Measurements from ENCODE around the gene SPRED2.

SPRED2 gene

GRCh38 chr2:65438137-65438899, 5.9 kb upstream of the SPRED2 start:
- DNase-seq, result no peak

DNA sequence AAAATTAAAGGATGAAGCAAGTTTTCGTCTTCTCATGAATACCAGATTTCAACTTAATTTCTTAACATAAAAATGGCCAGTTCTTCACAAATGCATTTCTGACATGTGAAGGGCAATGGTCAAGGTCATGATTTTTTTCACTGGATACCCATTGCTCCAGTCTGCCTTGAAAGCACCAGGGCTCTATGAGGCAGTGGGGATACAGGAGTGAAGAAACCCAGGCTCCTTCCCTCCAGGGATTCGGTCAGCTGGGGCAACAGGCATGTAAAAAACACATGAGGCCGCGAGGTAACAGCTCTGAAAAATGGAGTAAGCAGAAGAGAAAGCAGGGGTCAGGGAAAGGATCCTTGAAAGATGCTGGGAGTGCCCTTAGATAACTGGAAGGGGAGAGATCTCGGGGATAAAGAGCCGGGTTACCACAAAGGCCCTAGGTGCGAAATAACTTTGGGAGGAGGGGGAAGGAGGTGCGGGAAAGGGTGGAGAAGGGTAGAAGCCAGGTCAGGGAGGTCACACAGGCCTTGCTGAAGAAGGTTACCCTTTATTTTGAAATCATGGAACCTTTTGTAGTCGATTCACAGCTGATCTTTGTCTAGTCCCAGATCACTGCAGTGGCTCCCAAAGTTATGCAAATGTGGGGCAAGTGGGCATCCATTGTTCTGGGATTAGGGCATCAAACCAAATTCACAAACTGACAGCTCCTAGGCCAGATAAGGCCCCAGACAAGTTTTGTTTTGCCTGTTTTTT, 5.2 kb upstream of the SPRED2 start:
- DNase-seq, result no peak

DNA sequence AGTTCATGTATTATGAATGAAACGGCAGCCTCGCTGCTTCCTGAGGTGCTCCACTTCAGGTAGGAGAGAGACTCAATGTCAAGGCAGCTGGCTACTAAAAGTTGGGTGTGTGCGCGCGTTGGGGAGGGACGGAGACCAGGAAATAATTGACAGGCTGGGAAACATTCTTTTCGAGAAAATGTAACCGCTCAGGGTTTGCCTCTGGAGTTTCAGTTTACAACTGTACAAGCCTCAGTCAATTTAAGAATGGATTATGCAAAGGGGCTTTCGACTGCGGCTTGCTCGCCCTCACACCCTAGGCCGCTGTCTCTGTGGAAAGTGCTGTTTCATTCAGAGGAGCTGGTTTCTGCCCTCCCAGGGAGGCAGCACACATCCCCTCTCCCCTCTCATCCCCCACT, 4.4 kb upstream of the SPRED2 start:
- no peak for DNase-seq

GRCh38 chr2:65436169-65436823, 3.9 kb upstream of the SPRED2 start:
- peak; percentile 79 for DNase-seq

DNA sequence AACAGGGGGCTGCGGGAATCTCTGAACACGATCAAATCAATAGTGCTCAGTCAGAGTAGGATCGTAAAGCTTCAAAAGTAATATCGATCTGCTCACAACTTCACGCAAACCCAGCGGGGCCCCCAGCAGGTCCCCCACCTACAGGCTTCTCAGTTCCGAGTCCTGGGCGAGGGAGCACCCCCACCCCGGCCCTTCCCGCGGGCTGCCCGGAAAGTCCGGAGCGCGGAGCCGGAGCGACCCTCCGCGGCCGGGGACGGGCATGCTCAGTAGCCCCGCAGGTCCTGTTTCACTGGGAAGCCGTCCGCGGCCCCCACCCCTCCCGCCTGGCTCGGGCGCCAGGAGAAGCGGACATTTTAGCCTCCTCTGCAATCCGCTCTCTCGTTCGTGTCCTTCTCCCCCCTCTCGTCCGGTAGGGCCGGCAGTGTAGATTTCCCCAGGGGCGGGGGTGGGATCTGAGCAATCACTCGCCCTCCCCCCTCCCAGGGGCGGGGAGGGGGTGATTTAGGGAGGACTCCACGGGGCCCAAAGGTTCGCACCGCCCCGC, 3.3 kb upstream of the SPRED2 start:
- peak; percentile 90 for DNase-seq

GRCh38 chr2:65434592-65435241, 2.3 kb upstream of the SPRED2 start:
- no peak for DNase-seq

DNA sequence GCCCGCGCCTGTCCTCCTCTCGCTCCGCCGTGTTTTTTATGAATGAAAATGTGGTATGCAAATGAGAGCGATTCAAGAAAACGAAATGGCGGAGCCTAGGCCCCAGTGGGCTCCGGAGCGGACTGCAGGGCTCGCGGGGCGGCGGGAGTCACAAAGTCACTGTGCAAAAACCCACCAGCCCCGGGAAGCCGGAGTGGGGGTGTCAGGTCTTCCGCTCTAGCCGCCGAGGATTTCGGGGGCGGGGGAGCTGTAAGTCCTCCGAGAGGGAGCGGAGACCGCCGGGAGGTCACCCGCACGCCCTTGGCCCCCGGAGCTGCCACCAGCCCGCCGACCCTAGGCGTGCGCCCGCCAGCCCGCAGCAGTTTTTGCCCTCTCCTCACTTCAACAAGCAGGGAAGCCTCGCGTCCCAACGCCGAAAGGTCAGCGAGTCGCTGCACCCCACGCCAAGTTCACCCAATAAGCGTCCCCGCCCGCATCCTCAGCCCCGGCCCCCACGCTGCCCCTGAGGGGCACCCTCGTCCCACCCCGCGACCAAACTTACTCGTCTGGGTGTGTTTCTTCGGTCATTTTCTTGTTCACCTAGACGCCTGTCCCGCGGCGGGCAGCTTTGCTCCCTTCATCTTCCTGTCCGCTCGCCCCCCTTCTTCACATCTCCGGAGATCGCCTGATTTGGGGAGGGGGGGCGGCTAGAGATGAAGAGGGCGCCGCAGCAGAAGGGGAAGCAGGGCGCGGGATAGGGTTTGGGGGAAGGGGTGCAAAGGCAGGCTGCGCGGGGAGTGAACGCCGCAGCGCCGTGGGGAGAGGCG, 775 bp downstream of the SPRED2 start:
- DNase-seq, result peak; percentile 43

- DNase-seq, result peak; percentile 55
Observed at GRCh38 chr2:65430603-65431420, 1.6 kb downstream of the SPRED2 start.

- peak; percentile 19 for DNase-seq
Observed at GRCh38 chr2:65429786-65430602, 2.4 kb downstream of the SPRED2 start.

DNA sequence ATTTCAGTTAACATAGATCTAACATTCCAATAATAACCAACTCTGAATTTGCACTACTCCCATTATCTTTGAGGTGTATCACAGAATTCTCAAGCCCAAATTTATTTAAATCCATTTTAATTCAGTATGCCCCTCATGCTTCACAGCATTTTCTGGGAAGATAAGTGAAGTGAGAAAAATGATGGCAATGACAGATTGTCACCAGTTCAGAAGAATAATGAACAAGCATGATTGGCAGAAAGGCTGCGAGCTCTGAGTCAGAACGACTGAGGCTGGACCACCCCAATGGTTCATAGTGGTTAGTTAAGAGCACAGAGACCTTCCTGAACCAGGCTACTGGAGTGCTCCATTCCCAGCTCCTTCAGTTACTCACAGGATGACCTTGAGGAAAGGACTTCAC, 4.9 kb downstream of the SPRED2 start:
- DNase-seq, result no peak

DNA sequence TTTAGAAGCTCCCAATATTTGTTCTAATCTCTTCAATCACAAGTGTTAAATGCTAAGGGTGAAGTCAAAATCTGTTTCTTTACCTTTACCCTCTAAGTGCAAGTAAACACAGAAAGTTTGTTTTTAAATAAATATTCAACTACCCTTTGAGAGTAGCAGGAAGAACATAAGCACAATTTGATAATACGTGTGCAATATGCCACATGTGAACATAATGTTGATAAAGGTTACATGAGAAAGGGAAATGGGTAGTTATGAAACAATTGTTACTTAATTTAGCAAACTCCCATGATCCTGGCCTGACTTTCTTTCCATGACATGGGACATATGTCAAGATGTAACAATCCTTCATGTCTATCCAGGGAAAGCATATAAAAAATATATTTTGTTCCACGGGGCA, 7.1 kb downstream of the SPRED2 start:
- DNase-seq, result no peak

DNA sequence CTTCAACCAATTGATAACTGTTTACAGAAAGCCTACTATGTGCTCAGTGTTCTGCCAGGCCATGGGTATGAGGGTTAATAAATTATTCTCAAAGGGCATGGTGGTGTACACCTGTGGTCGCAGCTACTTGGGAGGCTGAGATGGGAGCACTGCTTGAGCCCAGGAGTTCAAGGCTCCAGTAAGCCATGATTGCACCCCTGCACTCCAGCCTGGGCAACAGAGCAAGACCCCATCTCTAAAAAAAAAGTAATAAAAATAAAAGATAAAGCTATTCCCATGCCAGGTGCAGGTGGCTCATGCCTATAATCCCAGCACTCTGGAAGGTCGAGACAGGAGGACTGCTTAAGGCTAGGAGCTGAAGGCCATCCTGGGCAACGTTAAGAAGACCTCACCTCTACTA, 8.0 kb downstream of the SPRED2 start:
- DNase-seq, result no peak

DNA sequence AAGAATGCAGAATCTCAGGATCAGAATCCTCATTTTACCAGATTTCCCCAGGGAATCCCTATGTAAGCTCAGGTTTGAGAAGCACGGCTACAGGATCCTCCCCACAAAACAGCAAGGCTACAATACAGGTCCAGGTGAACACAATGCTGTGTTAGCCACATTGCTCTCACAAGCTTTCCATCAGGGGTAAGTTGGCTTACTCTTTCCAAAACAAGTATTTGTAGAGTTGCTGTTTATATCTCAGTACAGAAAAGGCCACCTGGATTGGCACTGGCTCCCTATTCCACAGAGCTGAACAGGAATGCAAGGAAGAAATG, 11.0 kb downstream of the SPRED2 start:
- no peak for DNase-seq

GRCh38 chr2:65420712-65421431, 11.5 kb downstream of the SPRED2 start:
- DNase-seq, result no peak

DNA sequence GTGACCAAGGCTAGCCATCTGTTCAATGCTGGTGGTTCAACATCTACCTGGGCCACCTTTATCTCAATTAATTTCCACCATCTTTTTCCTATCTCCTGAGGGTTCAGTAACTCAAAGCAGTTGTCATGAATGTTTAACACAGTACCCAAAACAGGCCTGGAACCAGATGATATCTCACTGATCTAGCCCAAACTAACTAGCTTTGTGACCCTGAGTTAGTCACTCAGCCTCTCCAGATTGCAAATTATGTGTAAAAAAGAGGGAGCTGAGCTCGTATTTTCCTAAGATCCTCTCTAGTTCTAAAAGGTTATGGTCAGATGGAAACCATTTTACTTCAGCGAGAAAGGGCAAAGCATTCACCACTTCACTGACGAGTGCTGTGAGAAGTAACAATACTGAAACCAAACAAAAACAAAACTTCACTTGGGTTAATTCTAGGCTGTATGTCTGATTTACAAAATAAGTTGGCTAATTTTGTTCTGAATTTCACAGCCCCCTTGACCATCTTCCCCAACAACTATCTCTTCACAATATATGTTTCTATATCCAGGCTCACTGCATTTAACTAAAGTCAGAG, 14.8 kb downstream of the SPRED2 start:
- DNase-seq, result no peak

DNA sequence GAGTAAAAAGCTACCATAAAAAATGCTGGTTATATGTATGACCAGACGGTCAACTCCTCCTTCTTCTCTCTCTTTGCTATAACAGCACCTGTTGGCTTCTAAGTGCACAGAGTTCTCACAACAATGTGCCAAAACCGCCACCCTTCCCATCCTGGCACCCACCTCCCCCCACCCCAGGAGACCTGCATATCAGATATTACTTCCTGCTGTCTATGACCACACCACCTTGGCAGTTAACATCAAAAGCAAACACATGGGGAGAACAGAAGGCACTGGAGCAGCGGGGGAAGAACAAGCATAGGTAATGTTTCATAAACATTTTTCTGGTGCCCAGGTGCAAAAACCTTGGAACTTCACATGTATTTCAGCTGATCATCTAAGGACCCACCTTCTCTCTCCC, 15.5 kb downstream of the SPRED2 start:
- DNase-seq, result no peak

DNA sequence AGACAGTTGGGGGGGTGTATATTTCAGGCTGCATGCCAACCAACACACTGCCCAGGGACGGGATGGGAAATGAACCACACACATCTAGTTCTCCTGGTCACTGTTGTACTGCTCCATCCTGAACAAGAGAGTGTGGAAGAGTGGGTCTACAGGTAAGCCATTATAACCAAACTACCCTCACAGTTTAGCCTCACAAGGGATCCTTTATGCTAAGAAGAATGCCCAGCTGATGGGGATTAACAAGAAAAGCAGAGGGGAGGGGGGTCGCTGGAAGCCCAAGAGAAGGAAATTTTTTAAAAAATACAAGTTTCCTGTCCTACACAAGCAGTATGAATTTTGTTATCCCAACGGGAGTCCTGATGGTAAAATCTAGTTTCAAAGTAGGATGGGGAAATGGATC, 16.1 kb downstream of the SPRED2 start:
- no peak for DNase-seq

DNA sequence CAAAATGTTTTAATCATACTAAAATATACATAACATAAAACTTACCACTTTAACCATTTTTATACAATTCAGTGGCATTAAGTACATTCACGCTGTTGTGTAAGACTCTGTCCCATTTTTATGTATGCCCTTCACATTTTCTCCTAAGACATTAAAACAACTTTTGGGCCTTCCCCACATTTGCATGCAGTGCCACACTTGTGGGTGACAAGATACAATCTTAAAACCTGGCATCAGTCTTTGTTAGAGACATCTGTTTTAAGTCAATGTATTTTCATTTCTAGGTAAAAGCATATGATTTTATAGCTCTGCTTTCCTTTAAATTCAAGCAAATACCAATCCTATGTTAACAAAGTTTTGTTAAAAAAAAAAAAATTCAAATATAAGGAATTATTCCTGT, 17.3 kb downstream of the SPRED2 start:
- no peak for DNase-seq

GRCh38 chr2:65413610-65414009, 18.8 kb downstream of the SPRED2 start:
- no peak for DNase-seq

GRCh38 chr2:65413106-65413505, 19.3 kb downstream of the SPRED2 start:
- no peak for DNase-seq

Data from midbrain (tissue), 1 donor.